SU-DHL-6 (cell line): ENCODE measurements around the gene LRRC4C.

Experiments used
- H2AFZ ChIP-seq: fragments of 200-600 bp; sonication (generic); 2 replicates; pipeline ENCODE4 v1.6.1; 2014; ENCODE audit warnings: low read depth, mild to moderate bottlenecking, moderate library complexity, mixed read lengths, antibody characterized with exemption, low read length; ENCODE audit not compliant: severe bottlenecking
- H3F3A ChIP-seq: fragments of 200-600 bp; shearing (Covaris generic); 2 replicates; pipeline ENCODE4 v1.6.0; 2016; ENCODE audit warnings: antibody characterized with exemption, mild to moderate bottlenecking; ENCODE audit not compliant: insufficient read depth
- H3K27ac ChIP-seq: fragments of 200-600 bp; sonication (generic); 2 replicates; pipeline ENCODE4 v1.5.1; 2016; ENCODE audit warnings: low read depth, mild to moderate bottlenecking, low read length, moderate library complexity, mixed read lengths
- H3K27me3 ChIP-seq: fragments of 200-600 bp; sonication (generic), shearing (Covaris generic); 2 replicates; pipeline ENCODE4 v1.6.0; 2014; ENCODE audit warnings: mild to moderate bottlenecking, low read length
- H3K36me3 ChIP-seq: fragments of 200-600 bp; sonication (generic); 2 replicates; pipeline ENCODE4 v1.6.1; 2014; ENCODE audit warnings: mild to moderate bottlenecking, low read length, mixed read lengths
- H3K4me2 ChIP-seq: fragments of 300-600, 200-600 bp; shearing (Covaris generic), sonication (generic); 2 replicates; pipeline ENCODE4 v1.6.0; 2014; ENCODE audit warnings: low read length, low read depth, mild to moderate bottlenecking; ENCODE audit not compliant: poor library complexity, severe bottlenecking
- H3K4me3 ChIP-seq: fragments of 200-600 bp; sonication (generic); 2 replicates; pipeline ENCODE4 v1.5.1; 2014; ENCODE audit warnings: antibody characterized with exemption, low read length, mild to moderate bottlenecking, mixed read lengths; ENCODE audit not compliant: insufficient read depth, poor library complexity, severe bottlenecking
- H3K79me2 ChIP-seq: fragments of 200-600 bp; sonication (generic); 2 replicates; pipeline ENCODE4 v1.6.1; 2014; ENCODE audit warnings: mild to moderate bottlenecking, low read length, moderate library complexity; ENCODE audit not compliant: insufficient read depth
- H3K9ac ChIP-seq: fragments of 200-600 bp; sonication (generic); 2 replicates; pipeline ENCODE4 v1.7.0; 2014; ENCODE audit warnings: mild to moderate bottlenecking, low read length
- H3K9me2 ChIP-seq: fragments of 200-600 bp; sonication (generic); replicated peaks from 2 replicates; pipeline ENCODE4 v1.6.1; 2014; ENCODE audit warnings: low read length; ENCODE audit not compliant: insufficient read depth
- H3K9me3 ChIP-seq: fragments of 200-600 bp; sonication (generic); 2 replicates; pipeline ENCODE4 v1.6.1; 2014; ENCODE audit warnings: low read length, mixed read lengths; ENCODE audit not compliant: insufficient read depth
- H4K20me1 ChIP-seq: fragments of 200-600 bp; sonication (generic); 2 replicates; pipeline ENCODE4 v1.6.1; 2014; ENCODE audit warnings: low read depth, mild to moderate bottlenecking, antibody characterized with exemption, low read length, moderate library complexity, mixed read lengths
- CTCF ChIP-seq: fragments of 200-600 bp; sonication (generic); IDR thresholded peaks from one replicate; pipeline ENCODE4 v1.5.1; 2017; ENCODE audit warnings: antibody characterized with exemption, mild to moderate bottlenecking, low read length, moderate library complexity; ENCODE audit not compliant: insufficient read depth, poor library complexity, severe bottlenecking
- EZH2phosphoT487 ChIP-seq: fragments of 200-600 bp; sonication (generic), shearing (Covaris generic); conservative IDR thresholded peaks from 2 replicates; pipeline ENCODE4 v1.6.1; 2018; ENCODE audit warnings: mild to moderate bottlenecking, antibody characterized with exemption, low read length, moderate library complexity, mixed read lengths

Gene LRRC4C

GRCh38 chr11:40797981-40798380 is 661.5 kb downstream of the LRRC4C start:
- Histone ChIP-seq H2AFZ (no peak overlapping the region), H3F3A (no peaks in the 10 kb centered on the region), H3K9me2 (no peaks in the 10 kb centered on the region; the same call in 1 of the 2 replicates), H3K9me3 (no peaks in the 10 kb centered on the region), H3K27me3 (no peaks in the 10 kb centered on the region), H3K27ac (no peak overlapping the region), H3K4me3 (no peak overlapping the region), H3K79me2 (no peaks in the 10 kb centered on the region), H3K4me2 (no peak overlapping the region), H3K36me3 (no peaks in the 10 kb centered on the region), H3K9ac (no peak overlapping the region), H4K20me1 (no peaks in the 10 kb centered on the region)
- TF ChIP-seq CTCF = no peak

GRCh38 chr11:40787224-40787623 is 672.2 kb downstream of the LRRC4C start:
- no peaks in the 10 kb centered on the region for H3K9me3 ChIP-seq
- no peak overlapping the region for H2AFZ ChIP-seq
- H3K9ac ChIP-seq = no peak overlapping the region
- no peaks in the 10 kb centered on the region for H3K9me2 ChIP-seq
- no peak overlapping the region for H3K27ac ChIP-seq
- TF ChIP-seq EZH2phosphoT487 (no peak), CTCF (no peak)
- H3F3A ChIP-seq = no peaks in the 10 kb centered on the region
- no peaks in the 10 kb centered on the region for H4K20me1 ChIP-seq
- H3K79me2 ChIP-seq = no peaks in the 10 kb centered on the region
- no peak overlapping the region for H3K4me2 ChIP-seq
- no peaks in the 10 kb centered on the region for H3K27me3 ChIP-seq
- no peak overlapping the region for H3K4me3 ChIP-seq
- H3K36me3 ChIP-seq = no peaks in the 10 kb centered on the region

GRCh38 chr11:40763046-40763445 is 696.4 kb downstream of the LRRC4C start:
- Histone ChIP-seq H2AFZ (no peak overlapping the region), H3K27ac (no peak overlapping the region), H3K36me3 (no peaks in the 10 kb centered on the region), H3K4me3 (no peak overlapping the region), H3K4me2 (no peak overlapping the region), H3K79me2 (no peaks in the 10 kb centered on the region), H3K9ac (no peak overlapping the region), H3K9me3 (no peaks in the 10 kb centered on the region), H3K27me3 (no peaks in the 10 kb centered on the region), H4K20me1 (no peaks in the 10 kb centered on the region), H3F3A (no peaks in the 10 kb centered on the region), H3K9me2 (no peaks in the 10 kb centered on the region)
- TF ChIP-seq CTCF (no peak), EZH2phosphoT487 (no peak)

- Histone ChIP-seq H4K20me1 (no peaks in the 10 kb centered on the region), H3K9me2 (no peaks in the 10 kb centered on the region), H3K4me3 (no peak overlapping the region), H3K27ac (no peak overlapping the region), H3K4me2 (no peak overlapping the region), H3K79me2 (no peaks in the 10 kb centered on the region), H3K27me3 (no peaks in the 10 kb centered on the region), H3K9ac (no peak overlapping the region), H3K9me3 (no peaks in the 10 kb centered on the region), H3F3A (no peaks in the 10 kb centered on the region), H2AFZ (no peak overlapping the region), H3K36me3 (no peaks in the 10 kb centered on the region)
- TF ChIP-seq EZH2phosphoT487 (no peak), CTCF (no peak)
Observed at GRCh38 chr11:40759341-40759740, 700.1 kb downstream of the LRRC4C start.
